Measurements from ENCODE around the gene AGBL4.
"Not testable (repeated sequence)": the region's sequence is repeated elsewhere in the genome, so short reads cannot be mapped to it uniquely, and the experiment has no call there.

Gene AGBL4

GRCh38 chr1:49854741-49855140 is 169.0 kb downstream of the AGBL4 start:
- no peak for TF ChIP-seq CTCF (IDR thresholded peaks at IDR 0.05; ENCODE audit: low read depth, low read length, missing control alignments)
- no peak overlapping the region for H3K4me3 ChIP-seq (replicated peaks; ENCODE audit: low read depth, low read length)
- no peak for DNase-seq (ENCODE audit: extremely low read depth, low read depth)

GRCh38 chr1:49842596-49842995 is 181.2 kb downstream of the AGBL4 start:
- H3K4me3 ChIP-seq (replicated peaks; ENCODE audit: low read depth, low read length) = no peak overlapping the region
- DNase-seq (ENCODE audit: extremely low read depth, low read depth) = no peak
- no peak for TF ChIP-seq CTCF (IDR thresholded peaks at IDR 0.05; ENCODE audit: low read depth, low read length, missing control alignments)

- no peak for TF ChIP-seq CTCF (IDR thresholded peaks at IDR 0.05; ENCODE audit: low read depth, low read length, missing control alignments)
- DNase-seq (ENCODE audit: extremely low read depth, low read depth) = no peak
Observed at GRCh38 chr1:49841767-49842166, 182.0 kb downstream of the AGBL4 start.

GRCh38 chr1:49824261-49824660 is 199.5 kb downstream of the AGBL4 start:
- TF ChIP-seq CTCF (IDR thresholded peaks at IDR 0.05; ENCODE audit: low read depth, low read length, missing control alignments) = no peak
- H3K4me3 ChIP-seq (replicated peaks; ENCODE audit: low read depth, low read length) = no peak overlapping the region
- DNase-seq (ENCODE audit: extremely low read depth, low read depth) = no peak

More at GRCh38 chr1:49841767-49842166, 182.0 kb downstream of the AGBL4 start:
- H3K4me3 ChIP-seq (replicated peaks; ENCODE audit: low read depth, low read length) = no peak overlapping the region

- TF ChIP-seq CTCF (IDR thresholded peaks at IDR 0.05; ENCODE audit: low read depth, low read length, missing control alignments) = no peak
- DNase-seq (ENCODE audit: extremely low read depth, low read depth) = no peak
- H3K4me3 ChIP-seq (replicated peaks; ENCODE audit: low read depth, low read length) = no peak overlapping the region
Observed at GRCh38 chr1:49817681-49818080, 206.1 kb downstream of the AGBL4 start.

- DNase-seq (ENCODE audit: extremely low read depth, low read depth); H3K4me3 ChIP-seq (replicated peaks; ENCODE audit: low read depth, low read length): not testable (repeated sequence)
Observed at GRCh38 chr1:49787013-49787412, 236.7 kb downstream of the AGBL4 start.

- DNase-seq (ENCODE audit: extremely low read depth, low read depth) = no peak
- no peak for TF ChIP-seq CTCF (IDR thresholded peaks at IDR 0.05; ENCODE audit: low read depth, low read length, missing control alignments)
Observed at GRCh38 chr1:49765034-49765433, 258.7 kb downstream of the AGBL4 start.

GRCh38 chr1:49738118-49738517 is 285.6 kb downstream of the AGBL4 start:
- DNase-seq (ENCODE audit: extremely low read depth, low read depth); H3K4me3 ChIP-seq (replicated peaks; ENCODE audit: low read depth, low read length): not testable (repeated sequence)

More at GRCh38 chr1:49765034-49765433, 258.7 kb downstream of the AGBL4 start:
- no peak overlapping the region for H3K4me3 ChIP-seq (replicated peaks; ENCODE audit: low read depth, low read length)
